ENCODE measurements around the gene PTP4A2.

DNA sequence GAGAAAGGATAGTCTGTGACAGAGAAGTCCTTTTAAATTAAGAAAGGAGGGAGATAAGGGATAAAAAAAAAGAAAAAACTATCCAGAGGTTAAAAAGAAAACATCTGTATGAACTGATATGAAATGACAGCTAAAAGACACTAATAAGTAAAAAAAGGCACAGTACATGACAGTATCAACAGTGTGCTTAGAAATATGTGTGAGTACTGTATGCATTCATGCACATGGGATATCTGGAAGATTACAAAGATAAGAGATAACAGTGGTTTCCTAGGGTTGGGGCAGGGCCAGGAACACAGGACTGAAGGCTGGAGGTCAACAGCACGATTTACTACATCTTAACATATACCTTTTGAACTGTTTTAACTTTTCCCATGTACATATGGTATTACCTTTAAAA is 13.3 kb downstream of the PTP4A2 start:
- TF ChIP-seq, protein P1, sequence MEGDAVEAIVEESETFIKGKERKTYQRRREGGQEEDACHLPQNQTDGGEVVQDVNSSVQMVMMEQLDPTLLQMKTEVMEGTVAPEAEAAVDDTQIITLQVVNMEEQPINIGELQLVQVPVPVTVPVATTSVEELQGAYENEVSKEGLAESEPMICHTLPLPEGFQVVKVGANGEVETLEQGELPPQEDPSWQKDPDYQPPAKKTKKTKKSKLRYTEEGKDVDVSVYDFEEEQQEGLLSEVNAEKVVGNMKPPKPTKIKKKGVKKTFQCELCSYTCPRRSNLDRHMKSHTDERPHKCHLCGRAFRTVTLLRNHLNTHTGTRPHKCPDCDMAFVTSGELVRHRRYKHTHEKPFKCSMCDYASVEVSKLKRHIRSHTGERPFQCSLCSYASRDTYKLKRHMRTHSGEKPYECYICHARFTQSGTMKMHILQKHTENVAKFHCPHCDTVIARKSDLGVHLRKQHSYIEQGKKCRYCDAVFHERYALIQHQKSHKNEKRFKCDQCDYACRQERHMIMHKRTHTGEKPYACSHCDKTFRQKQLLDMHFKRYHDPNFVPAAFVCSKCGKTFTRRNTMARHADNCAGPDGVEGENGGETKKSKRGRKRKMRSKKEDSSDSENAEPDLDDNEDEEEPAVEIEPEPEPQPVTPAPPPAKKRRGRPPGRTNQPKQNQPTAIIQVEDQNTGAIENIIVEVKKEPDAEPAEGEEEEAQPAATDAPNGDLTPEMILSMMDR (IDR thresholded peaks at IDR 0.05) = no peak
- no peak for TF ChIP-seq EP300 (IDR thresholded peaks at IDR 0.05)
- TF ChIP-seq POLR2A (IDR thresholded peaks at IDR 0.05) = no peak
